ENCODE measurements around the gene PSAPL1.
A peak's percentile ranks its signal among the peaks of the same experiment; 100 is the strongest.
"Not testable (repeated sequence)": the region's sequence is repeated elsewhere in the genome, so short reads cannot be mapped to it uniquely, and the experiment has no call there.

The PSAPL1 gene

GRCh38 chr4:7457201-7458065, 22.7 kb upstream of the PSAPL1 start:
- DNase-seq: no peak

GRCh38 chr4:7452802-7453201, 18.1 kb upstream of the PSAPL1 start:
- not testable (repeated sequence) for DNase-seq

GRCh38 chr4:7451800-7452199, 17.1 kb upstream of the PSAPL1 start:
- no peak for DNase-seq

- DNase-seq: no peak
Observed at GRCh38 chr4:7451434-7451789, 16.7 kb upstream of the PSAPL1 start.

- DNase-seq: no peak
Observed at GRCh38 chr4:7450775-7451433, 16.2 kb upstream of the PSAPL1 start.

- no peak for DNase-seq
Observed at GRCh38 chr4:7448036-7448435, 13.3 kb upstream of the PSAPL1 start.

- DNase-seq: no peak
Observed at GRCh38 chr4:7447236-7447635, 12.5 kb upstream of the PSAPL1 start.

- DNase-seq: no peak
Observed at GRCh38 chr4:7444731-7445130, 10.0 kb upstream of the PSAPL1 start.

- no peak for DNase-seq
Observed at GRCh38 chr4:7444314-7444713, 9.6 kb upstream of the PSAPL1 start.

GRCh38 chr4:7442574-7443162, 7.9 kb upstream of the PSAPL1 start:
- no peak for DNase-seq

GRCh38 chr4:7441201-7441600, 6.5 kb upstream of the PSAPL1 start:
- no peak for DNase-seq

GRCh38 chr4:7439699-7440098, 5.0 kb upstream of the PSAPL1 start:
- DNase-seq: no peak

GRCh38 chr4:7436256-7436655, 1.5 kb upstream of the PSAPL1 start:
- no peak for DNase-seq

- peak; percentile 46 to 71 for DNase-seq
Observed at GRCh38 chr4:7435471-7436061, 836 bp upstream of the PSAPL1 start.

GRCh38 chr4:7434141-7434765, 477 bp downstream of the PSAPL1 start:
- DNase-seq: no peak

GRCh38 chr4:7433376-7434140, 1.2 kb downstream of the PSAPL1 start:
- no peak for DNase-seq

- DNase-seq: no peak
Observed at GRCh38 chr4:7432531-7433375, 2.0 kb downstream of the PSAPL1 start.

- peak in 1 of 2 experiments; percentile 11 for DNase-seq
Observed at GRCh38 chr4:7431696-7432530, 2.8 kb downstream of the PSAPL1 start.

- DNase-seq: no peak
Observed at GRCh38 chr4:7430965-7431695, 3.6 kb downstream of the PSAPL1 start.

Data from NCI-H187 (cell line).